H9 (cell line): ENCODE data around the gene HKDC1. TPM values are rescaled to one million over a fixed set of nuclear protein-coding genes. Genes with fewer than 3 reads are reported as not detected.

Source experiments
- DNase-seq: peaks from one replicate; pipeline ENCODE4 v3.0.0-alpha.2; 2017
- H2AFZ ChIP-seq: one replicate; pipeline ENCODE4 v1.6.1; 2013; ENCODE audit warnings: mild to moderate bottlenecking, low read length, control low read depth, moderate library complexity
- H2AK5ac ChIP-seq: 2 replicates; pipeline ENCODE4 v1.6.1; 2013; ENCODE audit warnings: low read length, control low read depth, mixed read lengths; ENCODE audit not compliant: insufficient read length
- H2BK120ac ChIP-seq: one replicate; pipeline ENCODE4 v1.6.1; 2013; ENCODE audit warnings: low read depth, mild to moderate bottlenecking, low read length, control low read depth, inconsistent platforms; ENCODE audit not compliant: poor library complexity, severe bottlenecking
- H2BK12ac ChIP-seq: 2 replicates; pipeline ENCODE4 v1.6.1; 2013; ENCODE audit warnings: low read length, control low read depth, mixed read lengths, low read depth; ENCODE audit not compliant: insufficient read length
- H2BK15ac ChIP-seq: 2 replicates; pipeline ENCODE4 v1.6.1; 2013; ENCODE audit warnings: low read depth, low read length, control low read depth
- H2BK20ac ChIP-seq: one replicate; pipeline ENCODE4 v1.6.1; 2013; ENCODE audit warnings: low read depth, mild to moderate bottlenecking, low read length, control low read depth, inconsistent platforms; ENCODE audit not compliant: poor library complexity, severe bottlenecking
- H2BK5ac ChIP-seq: 2 replicates; pipeline ENCODE4 v1.6.1; 2013; ENCODE audit warnings: low read length, control low read depth, mixed read lengths; ENCODE audit not compliant: insufficient read length
- H3K14ac ChIP-seq: 2 replicates; pipeline ENCODE4 v1.6.1; 2013; ENCODE audit warnings: low read length, control low read depth; ENCODE audit not compliant: insufficient read depth
- H3K18ac ChIP-seq: 2 replicates; pipeline ENCODE4 v1.6.1; 2013; ENCODE audit warnings: low read depth, mild to moderate bottlenecking, mixed read lengths, low read length, control low read depth; ENCODE audit not compliant: insufficient read length
- H3K23ac ChIP-seq: 2 replicates; pipeline ENCODE4 v1.6.1; 2013; ENCODE audit warnings: low read length, control low read depth, mixed read lengths, low read depth; ENCODE audit not compliant: insufficient read length
- H3K23me2 ChIP-seq: 2 replicates; pipeline ENCODE4 v1.6.1; 2013; ENCODE audit warnings: low read depth, mild to moderate bottlenecking, mixed read lengths, low read length, control low read depth; ENCODE audit not compliant: insufficient read length, poor library complexity, severe bottlenecking
- H3K27ac ChIP-seq: 2 replicates; pipeline ENCODE4 v1.5.1; 2013; ENCODE audit warnings: low read length, control low read depth, mixed read lengths, low read depth; ENCODE audit not compliant: insufficient read length
- H3K27me3 ChIP-seq: 2 replicates; pipeline ENCODE4 v1.6.1; 2013; ENCODE audit warnings: low read length, control low read depth, inconsistent platforms; ENCODE audit not compliant: insufficient read depth
- H3K4ac ChIP-seq: 2 replicates; pipeline ENCODE4 v1.6.1; 2013; ENCODE audit warnings: low read depth, mild to moderate bottlenecking, control low read depth, inconsistent platforms, low read length, moderate library complexity
- H3K4me1 ChIP-seq: 2 replicates; pipeline ENCODE4 v1.6.1; 2013; ENCODE audit warnings: low read length, control low read depth, inconsistent platforms; ENCODE audit not compliant: insufficient read depth
- H3K4me2 ChIP-seq: 2 replicates; pipeline ENCODE4 v1.6.1; 2013; ENCODE audit warnings: low read length, control low read depth, mixed read lengths; ENCODE audit not compliant: insufficient read length, insufficient read depth
- H3K56ac ChIP-seq: 2 replicates; pipeline ENCODE4 v1.6.1; 2013; ENCODE audit warnings: low read depth, mild to moderate bottlenecking, mixed read lengths, low read length, control low read depth; ENCODE audit not compliant: insufficient read length
- H3K79me1 ChIP-seq: 2 replicates; pipeline ENCODE4 v1.6.1; 2013; ENCODE audit warnings: low read depth, mild to moderate bottlenecking, moderate library complexity, low read length, control low read depth, inconsistent platforms; ENCODE audit not compliant: insufficient read depth, poor library complexity, severe bottlenecking
- H3K79me2 ChIP-seq: 2 replicates; pipeline ENCODE4 v1.6.1; 2013; ENCODE audit warnings: low read length, control low read depth, inconsistent platforms; ENCODE audit not compliant: insufficient read depth
- H3K9ac ChIP-seq: 2 replicates; pipeline ENCODE4 v1.6.1; 2013; ENCODE audit warnings: low read length, control low read depth, mixed read lengths; ENCODE audit not compliant: insufficient read length; ENCODE audit errors: extremely low read depth
- H3K9me3 ChIP-seq: one replicate; pipeline ENCODE4 v1.6.1; 2013; ENCODE audit warnings: low read depth, low read length, inconsistent platforms; ENCODE audit not compliant: control insufficient read depth
- H3T11ph ChIP-seq: one replicate; pipeline ENCODE4 v1.6.1; 2013; ENCODE audit warnings: mild to moderate bottlenecking, low read length, control low read depth, inconsistent platforms
- H4K20me1 ChIP-seq: one replicate; pipeline ENCODE4 v1.6.1; 2013; ENCODE audit not compliant: control insufficient read depth, insufficient read length, insufficient read depth
- H4K5ac ChIP-seq: 2 replicates; pipeline ENCODE4 v1.6.1; 2013; ENCODE audit warnings: low read depth, mild to moderate bottlenecking, mixed read lengths, low read length, control low read depth; ENCODE audit not compliant: insufficient read length
- H4K8ac ChIP-seq: replicated peaks from 2 replicates; pipeline ENCODE4 v1.6.1; 2013; ENCODE audit warnings: low read length, control low read depth, mixed read lengths, low read depth; ENCODE audit not compliant: insufficient read length
- H4K91ac ChIP-seq: 2 replicates; pipeline ENCODE4 v1.6.1; 2013; ENCODE audit warnings: low read depth, mild to moderate bottlenecking, moderate library complexity, mixed read lengths, low read length, control low read depth; ENCODE audit not compliant: insufficient read length
- H3K27ac Mint-ChIP-seq, 3 experiments: 2 replicates in 2 of 3; 3 replicates in 1 of 3; pipeline ENCODE4 v1.8.0; 2020 to 2021; ENCODE audit warnings: mixed read lengths in 3 of 3, mild to moderate bottlenecking in 1 of 3, moderate library complexity in 1 of 3
- H3K27me3 Mint-ChIP-seq: 2 replicates; pipeline ENCODE4 v1.8.0; 2021; ENCODE audit warnings: low read depth, mild to moderate bottlenecking, moderate library complexity, mixed read lengths
- H3K36me3 Mint-ChIP-seq, 3 experiments: 2 replicates in 2 of 3; 3 replicates in 1 of 3; pipeline ENCODE4 v1.8.0; 2020 to 2021; ENCODE audit warnings: low read depth in 3 of 3, mixed read lengths in 3 of 3; ENCODE audit not compliant: insufficient read depth in 1 of 3
- H3K4me1 Mint-ChIP-seq, 2 experiments: 2 replicates each; pipeline ENCODE4 v1.8.0; 2020; ENCODE audit warnings: mixed read lengths in 2 of 2
- H3K4me3 Mint-ChIP-seq, 2 experiments: 2 replicates in 1 of 2; 3 replicates in 1 of 2; pipeline ENCODE4 v1.8.0; 2020 to 2021; ENCODE audit warnings: mild to moderate bottlenecking in 2 of 2, mixed read lengths in 2 of 2, moderate library complexity in 1 of 2
- H3K9me3 Mint-ChIP-seq, 2 experiments: 2 replicates in 1 of 2; 3 replicates in 1 of 2; pipeline ENCODE4 v1.8.0; 2020; ENCODE audit warnings: mild to moderate bottlenecking in 2 of 2, mixed read lengths in 2 of 2, moderate library complexity in 1 of 2
- CTCF ChIP-seq: fragments of 200-600 bp; sonication (generic); conservative IDR thresholded peaks from 3 replicates; pipeline ENCODE4 v1.8.0; 2021; ENCODE audit warnings: antibody characterized with exemption, mild to moderate bottlenecking
- WGBS: extraction: QIAGEN DNeasy Blood & Tissue Kit; methylation state at CpG from one replicate; pipeline ENCODE4 v1.1.7; 2013; ENCODE audit warnings: missing lambda C conversion rate, low lambda C conversion rate, mixed read lengths; ENCODE audit not compliant: insufficient read length; ENCODE audit errors: extremely low coverage; 5-methylcytosine and 5-hydroxymethylcytosine counted together
- total RNA-seq: library from RNA; stranded (reverse); gene quantifications from 2 replicates; pipeline ENCODE4 v1.2.1, GENCODE V29; 2021

HKDC1 gene
- total RNA-seq, 1 experiment from 2014 or later, result not detected

GRCh38 chr10:69269761-69270160 is 49.6 kb downstream of the HKDC1 start:
- Histone ChIP-seq H3K9me3 (no peaks in the 10 kb centered on the region), H2AFZ (no peak overlapping the region), H2BK12ac (no peak overlapping the region), H2BK20ac (no peak overlapping the region), H3K4me2 (no peak overlapping the region), H3K23ac (no peak overlapping the region), H4K91ac (no peak overlapping the region), H2BK15ac (no peak overlapping the region), H3K23me2 (no peaks in the 10 kb centered on the region), H2AK5ac (no peak overlapping the region), H3K4ac (no peak overlapping the region), H4K8ac (no peak overlapping the region), H4K20me1 (no peaks in the 10 kb centered on the region), H3K18ac (no peak overlapping the region), H3K9ac (no peak overlapping the region), H2BK5ac (no peak overlapping the region), H3K14ac (no peak overlapping the region), H3T11ph (no peak overlapping the region), H3K4me1 (no peaks in the 10 kb centered on the region), H3K79me2 (no peaks in the 10 kb centered on the region), H3K27ac (no peak overlapping the region), H3K79me1 (no peaks in the 10 kb centered on the region), H4K5ac (no peak overlapping the region), H2BK120ac (no peak overlapping the region), H3K56ac (no peak overlapping the region), H3K27me3 (no peaks in the 10 kb centered on the region)
- H3K4me3 Mint-ChIP-seq, result no peak overlapping the region
- peaks cover 0 to 3% of the 10 kb centered on the region in 2 experiments; a peak in 1 of 4 replicates for H3K4me1 Mint-ChIP-seq
- TF ChIP-seq CTCF, result no peak
- H3K27ac Mint-ChIP-seq, result no peak overlapping the region
- whole genome bisulfite sequencing, result no CpG with 5 or more reads among the region's 2 CpGs
- H3K27me3 Mint-ChIP-seq, result no peaks in the 10 kb centered on the region; the same call in 1 of the 2 replicates
- peaks cover 0 to 2% of the 10 kb centered on the region in 2 experiments; a peak in 2 of 5 replicates for H3K9me3 Mint-ChIP-seq
- no peaks in the 10 kb centered on the region for H3K36me3 Mint-ChIP-seq
- DNase-seq, result no peak
